HG02938 (cell line): ENCODE data around the gene MAST4.
A peak's percentile ranks its signal among the peaks of the same experiment; 100 is the strongest.

Experiments
- ATAC-seq: cut with Tn5 transposase; IDR thresholded peaks from one replicate; pipeline ENCODE4 v1.9.1; 2021; ENCODE audit warnings: mild to moderate bottlenecking, moderate library complexity; ENCODE audit not compliant: unreplicated experiment

MAST4 gene

DNA sequence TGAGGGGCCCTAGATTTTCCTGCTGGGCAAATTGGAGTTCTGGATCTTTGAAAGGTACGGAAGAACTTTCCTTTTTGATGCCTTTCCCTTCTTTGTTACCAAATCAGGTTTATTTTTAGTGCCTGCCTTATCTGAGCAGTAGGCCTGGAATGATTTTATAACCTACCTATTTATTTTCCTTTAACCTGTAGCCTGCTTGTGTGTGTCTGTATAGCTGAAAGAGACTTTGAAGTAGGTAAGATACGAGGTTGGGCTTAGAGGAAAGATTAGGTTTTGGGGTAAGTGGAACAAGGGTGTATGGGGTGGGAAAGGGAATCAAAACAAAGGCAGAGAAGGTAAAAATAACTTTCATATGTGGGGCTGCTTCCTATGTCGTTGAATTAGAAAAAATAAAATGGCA, 389.2 kb downstream of the MAST4 start:
- ATAC-seq: no peak

DNA sequence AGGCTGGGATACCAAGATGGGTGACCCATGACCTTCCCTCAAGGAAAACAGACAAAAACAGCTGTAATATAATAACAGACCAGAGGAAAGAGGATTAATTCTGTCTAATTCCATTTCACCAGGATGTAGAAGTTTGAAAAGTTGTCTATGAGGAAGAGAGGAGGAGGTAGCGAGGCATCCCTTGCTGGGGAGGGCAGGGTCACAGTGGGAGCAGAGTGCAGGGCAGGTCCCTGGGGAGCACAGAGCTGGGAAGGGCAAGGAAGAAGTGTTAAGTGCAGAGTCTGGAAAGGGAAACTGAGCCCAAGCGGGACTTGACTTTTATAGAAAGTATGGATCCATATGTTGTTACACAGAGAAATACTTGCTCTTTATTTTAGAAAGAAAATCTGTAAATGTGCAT, 389.8 kb downstream of the MAST4 start:
- ATAC-seq: no peak

DNA sequence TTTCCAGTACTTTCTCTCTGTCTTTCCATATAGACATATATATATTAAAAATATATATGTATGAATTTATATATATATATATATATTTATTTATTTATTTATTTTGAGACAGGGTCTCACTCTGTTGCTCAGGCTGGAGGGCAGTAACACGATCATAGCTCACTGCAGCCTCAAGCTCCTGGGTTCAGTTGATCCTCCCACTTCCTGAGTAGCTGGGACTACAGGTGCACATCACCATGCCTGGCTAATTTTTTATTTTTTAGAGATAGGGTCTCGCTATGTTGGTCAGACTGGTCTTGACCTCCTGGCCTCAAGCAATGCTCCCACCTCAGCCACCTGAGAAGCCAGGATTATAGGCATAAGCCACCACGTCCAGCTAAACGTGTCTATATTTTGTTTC, 390.3 kb downstream of the MAST4 start:
- ATAC-seq: no peak

- ATAC-seq: no peak
Measured at GRCh38 chr5:66987126-66987525, 390.9 kb downstream of the MAST4 start.

- no peak for ATAC-seq
Measured at GRCh38 chr5:66987540-66987939, 391.3 kb downstream of the MAST4 start.

- peak; percentile 76 for ATAC-seq
Measured at GRCh38 chr5:66987949-66988838, 392.0 kb downstream of the MAST4 start.

- ATAC-seq: no peak
Measured at GRCh38 chr5:66989286-66989685, 393.1 kb downstream of the MAST4 start.

GRCh38 chr5:66989781-66990180, 393.6 kb downstream of the MAST4 start:
- ATAC-seq: no peak

GRCh38 chr5:66991746-66992145, 395.6 kb downstream of the MAST4 start:
- no peak for ATAC-seq

- no peak for ATAC-seq
Measured at GRCh38 chr5:66992547-66992946, 396.4 kb downstream of the MAST4 start.

- ATAC-seq: no peak
Measured at GRCh38 chr5:66993448-66993847, 397.3 kb downstream of the MAST4 start.

DNA sequence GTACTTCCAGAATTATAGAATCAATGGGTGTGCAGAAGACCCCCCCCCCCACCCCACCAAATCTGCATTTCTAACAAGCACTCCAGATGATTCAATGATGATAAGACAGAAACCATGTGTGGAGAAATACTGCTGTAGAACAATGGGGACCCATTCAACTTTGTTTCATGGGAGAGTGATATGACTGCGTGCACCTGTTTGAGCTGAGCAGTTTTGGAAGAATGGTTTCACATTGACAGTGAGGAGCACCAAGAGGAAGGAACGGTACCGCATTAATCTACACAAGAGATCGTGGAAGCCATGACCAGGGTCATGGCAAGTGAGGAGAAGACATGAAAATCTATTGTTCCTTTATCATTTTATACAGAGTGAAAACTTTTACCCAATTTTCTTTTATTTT, 397.7 kb downstream of the MAST4 start:
- no peak for ATAC-seq

- no peak for ATAC-seq
Measured at GRCh38 chr5:66994790-66995189, 398.6 kb downstream of the MAST4 start.

DNA sequence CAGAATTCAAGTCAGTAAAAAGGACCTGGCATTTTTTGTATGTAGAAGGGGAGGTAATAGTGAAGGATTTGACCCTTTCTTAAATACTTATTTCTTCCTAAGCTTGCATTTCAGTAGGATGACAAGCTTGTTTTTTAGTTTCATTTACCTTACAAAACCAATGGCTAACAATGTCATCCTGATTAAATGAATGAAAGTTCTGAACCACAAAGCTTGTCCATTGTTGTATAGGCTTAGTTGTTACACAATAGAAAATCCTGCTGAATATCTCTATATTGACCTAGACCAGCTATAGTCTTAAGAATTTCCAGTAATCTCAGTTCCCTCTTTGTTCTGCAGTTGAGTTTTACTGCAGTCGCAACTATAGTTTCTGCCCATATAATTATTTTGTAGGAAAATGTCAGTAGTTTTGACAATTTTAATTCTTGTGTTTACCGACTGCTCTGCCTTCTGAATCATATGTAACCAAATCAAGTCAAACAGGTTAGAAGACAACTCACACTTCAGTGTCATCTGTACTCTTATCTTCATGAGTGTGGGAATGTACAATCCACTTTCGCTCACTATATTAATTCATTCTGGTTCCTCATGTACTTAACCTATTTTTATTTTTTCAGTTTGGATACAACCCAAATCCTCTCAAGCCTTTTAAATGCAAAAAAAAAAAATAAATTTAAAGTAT, 404.7 kb downstream of the MAST4 start:
- no peak for ATAC-seq

DNA sequence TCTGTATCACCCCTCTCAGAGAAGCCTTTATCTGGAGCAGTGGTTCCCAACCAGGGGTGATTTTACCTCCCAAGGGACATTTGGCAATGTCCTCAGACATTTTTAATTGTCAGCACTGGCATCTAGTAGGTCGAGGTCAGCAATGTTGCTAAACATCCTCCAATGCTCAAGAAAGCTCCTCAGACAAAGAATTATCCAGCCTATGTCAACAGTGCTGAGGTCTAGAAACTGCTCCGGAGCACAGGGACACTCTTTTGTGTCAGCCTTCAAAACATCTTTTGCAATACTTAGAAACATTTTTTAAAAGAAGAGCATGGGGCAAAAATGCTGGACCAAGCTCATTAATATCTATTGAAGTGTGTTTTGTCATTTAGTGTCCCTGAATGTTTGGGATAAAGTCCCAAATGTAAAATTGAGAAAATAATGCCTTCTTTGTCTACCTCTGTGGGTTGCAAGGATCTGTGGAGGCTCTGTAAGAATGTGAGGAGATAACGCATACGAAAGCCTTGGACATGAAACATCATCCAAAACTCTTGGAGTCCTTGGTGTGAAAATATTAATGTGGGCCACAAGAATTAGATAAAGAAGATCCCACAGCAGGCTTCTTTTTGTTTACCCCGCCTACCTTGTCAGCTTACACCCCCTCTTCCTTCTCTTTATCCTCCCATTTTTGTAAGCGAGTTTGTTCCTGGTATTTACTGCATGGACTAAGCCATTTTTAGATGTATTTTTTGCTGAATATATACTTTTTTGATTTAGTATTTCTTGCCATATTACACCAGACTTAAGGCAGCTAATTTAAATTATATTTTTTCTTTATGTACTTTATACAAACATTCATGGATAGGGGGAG, 406.9 kb downstream of the MAST4 start:
- ATAC-seq: no peak

DNA sequence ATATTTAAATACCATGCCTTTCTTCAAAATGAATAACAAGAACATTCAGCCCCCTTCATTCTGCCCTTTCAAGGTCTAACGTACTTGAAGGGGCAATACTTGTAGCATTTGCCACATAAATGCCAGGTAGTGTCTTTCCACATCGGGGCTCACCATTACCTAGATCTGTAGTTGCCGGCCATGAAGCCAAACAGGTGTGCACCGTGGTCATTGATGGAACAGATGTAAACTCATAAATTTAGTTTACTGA, 407.4 kb downstream of the MAST4 start:
- ATAC-seq: no peak

- no peak for ATAC-seq
Measured at GRCh38 chr5:67003935-67004729, 407.9 kb downstream of the MAST4 start.

GRCh38 chr5:67004730-67005350, 408.6 kb downstream of the MAST4 start:
- ATAC-seq: no peak

GRCh38 chr5:67005737-67006499, 409.7 kb downstream of the MAST4 start:
- no peak for ATAC-seq

GRCh38 chr5:67006500-67006848, 410.3 kb downstream of the MAST4 start:
- ATAC-seq: no peak
